Embryonic facial prominence (tissue), 1 donor: ENCODE data around the gene GIPR.
A peak's percentile ranks its signal among the peaks of the same experiment; 100 is the strongest.
"Not testable (repeated sequence)": the region's sequence is repeated elsewhere in the genome, so short reads cannot be mapped to it uniquely, and the experiment has no call there.

Source experiments
- DNase-seq: peaks from one replicate; pipeline ENCODE4 v3.0.0-alpha.2; 2016; ENCODE audit errors: extremely low spot score

The GIPR gene

DNA sequence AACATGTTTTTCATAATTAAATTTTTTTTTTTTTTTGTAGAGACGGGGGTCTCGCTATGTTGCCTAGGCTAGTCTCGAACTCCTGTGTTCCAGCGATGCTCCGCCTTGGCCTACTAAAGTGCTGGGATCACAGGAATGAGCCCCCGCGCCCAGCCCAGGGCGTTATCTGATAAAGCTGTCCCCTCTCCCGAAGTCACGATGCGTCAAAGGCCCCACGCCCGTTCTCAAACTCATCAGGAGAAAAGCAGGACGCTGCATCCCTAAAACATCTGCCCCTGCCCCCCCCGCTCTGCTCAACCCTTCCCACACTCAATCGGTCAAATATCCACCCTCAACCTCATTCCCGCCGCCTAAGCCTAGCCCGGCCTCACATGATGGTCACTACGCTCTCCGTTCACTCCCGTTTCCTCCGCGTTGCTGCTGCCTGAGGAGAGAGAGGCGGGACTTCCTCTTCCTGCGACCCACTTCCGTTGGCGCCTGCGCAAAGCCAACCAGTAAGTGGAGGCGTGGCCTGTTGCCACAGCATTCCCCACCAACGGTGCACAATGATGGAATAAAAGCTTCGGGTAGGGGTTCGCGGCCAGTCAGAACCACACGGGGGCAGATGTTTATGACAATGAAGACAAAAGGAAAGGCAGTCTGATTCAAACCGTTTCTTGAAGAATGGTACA is 23.6 kb downstream of the GIPR start, which contains the start of gene SNRPD2:
TSS of gene SNRPD2 (minus strand) at position 438 of the 671 bp plus-strand sequence. CDS start at position 373, 65 bp downstream.
- peak; percentile 85 for DNase-seq

DNA sequence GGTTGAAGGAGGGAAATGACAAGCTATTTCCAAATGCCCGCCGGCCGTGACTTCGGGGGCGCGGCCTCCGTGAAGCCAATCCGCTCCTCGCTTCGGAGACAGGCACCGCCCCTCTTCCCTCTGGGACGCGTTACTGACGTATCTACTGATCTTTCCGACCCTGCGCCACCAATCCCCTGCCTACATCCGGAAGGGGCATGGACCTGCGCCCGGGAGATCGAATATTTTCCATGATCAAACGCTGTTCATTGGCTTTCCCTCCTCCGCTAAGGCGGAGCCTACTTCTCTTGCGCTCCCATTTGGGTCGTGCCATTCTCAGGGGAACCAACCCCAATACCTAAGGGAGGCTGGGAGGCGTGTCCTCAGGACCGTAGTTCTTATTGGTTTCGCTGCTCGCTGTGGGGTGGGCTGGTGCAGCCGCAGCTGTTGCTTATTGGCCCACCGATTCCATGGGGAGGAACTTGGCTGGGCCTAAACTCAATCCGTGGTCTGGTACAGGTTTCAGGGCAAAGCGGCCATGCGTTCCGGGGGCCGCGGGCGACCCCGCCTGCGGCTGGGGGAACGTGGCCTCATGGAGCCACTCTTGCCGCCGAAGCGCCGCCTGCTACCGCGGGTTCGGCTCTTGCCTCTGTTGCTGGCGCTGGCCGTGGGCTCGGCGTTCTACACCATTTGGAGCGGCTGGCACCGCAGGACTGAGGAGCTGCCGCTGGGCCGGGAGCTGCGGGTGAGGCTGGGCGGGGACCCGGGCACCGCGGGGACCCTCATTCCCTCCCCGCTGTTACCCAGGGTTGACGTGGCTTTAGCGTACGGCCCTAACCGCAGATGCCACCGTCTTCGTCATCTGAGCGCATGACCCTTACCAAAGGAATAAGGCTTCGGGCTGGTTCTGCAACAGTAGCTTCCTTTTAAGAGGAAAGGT is 24.4 kb downstream of the GIPR start, which contains the start of gene QPCTL:
TSS of gene QPCTL (plus strand) at position 480 of the 919 bp plus-strand sequence. CDS start at position 518, 38 bp downstream.
- peak; percentile 98 for DNase-seq

- DNase-seq, result no peak
Observed at GRCh38 chr19:45693106-45693788, 25.2 kb downstream of the GIPR start.

DNA sequence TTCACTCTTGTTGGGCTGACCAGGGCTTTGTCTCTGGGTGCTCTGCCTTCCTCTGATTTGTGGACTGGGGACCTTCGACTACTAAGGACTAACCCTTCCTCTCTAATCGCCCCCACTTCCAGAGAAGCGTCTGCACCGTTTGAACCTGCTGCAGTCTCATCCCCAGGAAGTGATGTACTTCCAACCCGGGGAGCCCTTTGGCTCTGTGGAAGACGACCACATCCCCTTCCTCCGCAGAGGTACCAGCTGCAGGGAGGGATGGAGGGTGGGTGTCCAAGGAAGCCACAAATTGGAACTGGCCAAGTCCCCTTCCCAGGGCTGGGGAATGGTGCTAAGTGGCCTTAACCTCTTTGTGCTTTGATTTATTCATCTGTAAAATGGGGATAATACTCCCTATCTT is 33.7 kb downstream of the GIPR start:
- DNase-seq, result no peak

DNA sequence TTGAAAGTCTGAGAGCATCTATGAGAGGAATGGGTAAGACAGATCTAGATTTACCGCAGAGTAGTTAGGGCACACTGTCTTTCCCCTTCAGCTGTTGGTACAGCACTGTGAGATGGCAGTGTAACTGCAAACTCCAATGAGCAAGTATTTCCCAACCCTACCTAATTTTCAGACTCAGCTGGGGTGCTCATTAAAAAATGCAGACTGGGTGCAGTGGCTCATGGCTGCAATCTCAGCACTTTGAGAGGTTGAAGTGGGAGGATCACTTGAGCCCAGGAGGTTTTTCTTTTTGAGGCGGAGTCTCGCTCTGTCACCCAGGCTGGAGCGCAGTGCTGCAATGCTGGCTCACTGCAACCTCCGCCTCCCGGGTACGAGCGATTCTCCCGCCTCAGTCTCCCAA is 37.1 kb downstream of the GIPR start:
- no peak for DNase-seq

- no peak for DNase-seq
Observed at GRCh38 chr19:45705710-45706415, 37.8 kb downstream of the GIPR start.

DNA sequence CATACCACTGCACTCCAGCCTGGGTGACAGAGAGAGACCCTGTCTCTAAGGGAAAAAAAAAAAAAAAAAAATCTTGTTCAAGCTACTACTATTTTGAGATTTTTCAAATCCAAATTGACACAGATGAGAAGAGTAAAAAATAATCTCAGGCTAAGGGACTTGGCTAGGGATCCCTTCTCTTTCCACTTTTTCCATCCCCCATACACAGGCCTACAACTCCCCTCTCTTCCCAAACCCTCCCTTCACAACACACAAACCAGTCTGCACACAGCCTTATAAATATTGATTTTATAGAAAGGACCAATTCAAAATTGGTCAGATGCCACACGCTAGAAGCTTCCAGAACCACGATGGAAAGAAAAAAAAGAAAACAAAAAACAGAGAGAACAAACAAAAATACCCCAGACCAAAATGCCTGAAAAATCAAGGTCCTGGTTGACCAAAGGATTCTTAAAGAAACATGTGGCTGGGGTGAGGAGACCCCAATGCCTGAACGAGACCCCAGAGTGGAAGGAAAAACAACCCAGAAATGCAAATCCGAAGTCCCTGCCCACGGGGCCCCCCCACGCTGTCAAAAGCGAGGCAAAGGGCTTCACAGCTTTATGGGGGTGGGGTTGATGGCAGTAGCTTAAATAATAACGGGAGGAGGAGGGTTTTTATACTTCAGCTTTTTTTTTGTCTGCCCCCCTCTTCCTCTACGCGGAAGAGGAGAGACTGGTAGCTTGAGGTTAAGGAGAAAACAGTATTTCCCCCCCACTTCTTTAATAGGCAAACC is 42.5 kb downstream of the GIPR start:
- no peak for DNase-seq

DNA sequence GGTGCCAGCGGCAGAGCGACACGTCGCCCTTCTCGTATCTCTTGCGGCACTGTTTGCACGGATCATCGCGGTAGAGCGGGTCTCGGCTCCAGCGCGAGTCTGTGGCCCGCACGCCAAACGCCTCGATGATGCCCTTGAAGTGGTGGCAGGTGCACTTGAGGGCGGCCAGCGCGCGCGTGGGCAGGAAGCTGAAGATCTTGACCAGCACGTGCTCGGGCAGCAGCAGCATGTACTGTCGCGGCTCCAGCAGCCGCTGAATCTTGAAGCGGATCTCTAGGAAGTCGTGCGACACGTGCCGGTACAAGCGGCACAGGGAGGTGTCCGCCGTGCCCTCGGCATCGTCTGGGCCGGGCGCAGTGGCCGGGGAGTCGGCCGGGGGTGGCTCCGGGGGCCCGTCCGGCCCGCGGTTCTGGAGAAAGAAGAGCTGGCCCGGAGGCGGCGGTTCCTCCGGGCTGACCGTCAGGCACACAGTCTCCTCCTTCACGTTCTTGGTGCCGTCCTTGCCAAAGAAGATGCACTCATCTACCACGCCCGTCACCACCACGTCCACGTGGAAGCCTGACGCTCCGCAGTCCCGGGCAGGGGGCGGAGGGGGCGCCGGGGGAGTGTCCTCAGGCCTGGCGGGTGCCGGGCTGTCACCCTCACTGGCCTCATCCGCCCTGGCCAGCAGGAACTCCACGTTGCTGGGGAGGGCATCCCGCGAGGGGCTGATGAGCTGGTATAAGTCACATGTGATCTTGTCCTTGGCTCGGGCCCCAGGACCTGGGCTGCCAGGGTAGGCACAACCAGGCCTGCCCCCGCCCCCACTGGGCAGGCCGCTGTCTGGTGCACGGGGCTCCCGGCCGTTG is 44.1 kb downstream of the GIPR start:
- DNase-seq, result no peak

- no peak for DNase-seq
Observed at GRCh38 chr19:45712699-45713067, 44.7 kb downstream of the GIPR start.

DNA sequence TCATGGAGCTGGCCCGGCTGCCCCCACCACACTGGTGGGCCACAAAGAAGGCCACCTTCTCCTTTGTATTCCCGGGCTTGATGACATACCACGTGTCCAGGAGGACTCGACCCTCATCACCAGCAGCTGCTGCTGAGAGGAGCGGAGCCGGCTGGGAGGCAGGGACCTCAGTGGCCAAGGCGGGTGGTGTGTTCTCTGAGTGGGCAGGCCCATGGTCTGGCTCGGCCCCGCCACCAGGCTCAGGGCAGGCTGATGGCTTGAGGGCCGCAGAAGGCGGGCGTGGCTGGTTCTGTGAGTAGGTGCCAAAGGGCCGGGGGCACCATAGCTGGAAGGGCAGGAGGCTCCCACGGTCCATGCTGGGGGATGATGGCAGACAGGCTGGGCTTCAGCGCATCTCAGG is 45.1 kb downstream of the GIPR start:
- no peak for DNase-seq

- no peak for DNase-seq
Observed at GRCh38 chr19:45715139-45715538, 47.1 kb downstream of the GIPR start.

DNA sequence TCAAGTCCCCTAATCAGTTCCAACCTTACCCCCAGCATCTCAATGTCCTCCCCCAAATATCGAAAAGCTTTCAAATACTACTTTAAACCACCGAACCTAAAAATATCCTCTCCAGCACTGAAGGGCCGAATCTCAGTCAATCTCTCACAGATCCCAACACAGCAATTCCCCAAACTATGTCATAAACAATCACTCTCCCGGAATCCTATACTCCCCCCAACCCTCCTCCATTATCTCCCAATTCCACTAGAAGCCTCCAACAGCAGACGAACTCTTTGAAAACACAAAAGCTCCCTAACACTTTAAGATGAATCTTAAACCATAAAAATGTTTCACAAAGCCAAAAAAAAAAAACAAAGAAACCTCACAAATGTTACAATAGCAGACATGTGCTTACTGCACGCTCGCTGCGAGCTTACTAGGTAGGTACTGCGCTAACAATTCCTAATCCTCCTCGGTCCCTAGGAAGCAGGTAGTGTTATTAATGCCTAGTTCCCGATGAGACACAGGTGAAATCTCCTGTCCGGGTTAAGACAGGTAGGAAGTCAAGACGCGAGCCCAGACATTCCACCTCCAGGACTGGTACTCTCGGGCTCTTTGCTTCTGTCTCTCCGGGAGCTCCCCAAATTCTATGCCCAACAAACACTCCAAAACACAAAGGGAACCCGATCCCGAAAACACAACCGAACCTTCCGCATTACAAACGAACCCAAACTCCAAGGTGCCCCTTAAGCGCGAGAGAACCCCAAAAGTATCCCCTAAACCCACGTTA is 48.5 kb downstream of the GIPR start:
- no peak for DNase-seq

GRCh38 chr19:45717131-45717982 is 49.3 kb downstream of the GIPR start:
- peak; percentile 98 for DNase-seq

- no peak for DNase-seq
Observed at GRCh38 chr19:45717983-45718650, 50.1 kb downstream of the GIPR start.

- not testable (repeated sequence) for DNase-seq
Observed at GRCh38 chr19:45720065-45720464, 52.0 kb downstream of the GIPR start.

DNA sequence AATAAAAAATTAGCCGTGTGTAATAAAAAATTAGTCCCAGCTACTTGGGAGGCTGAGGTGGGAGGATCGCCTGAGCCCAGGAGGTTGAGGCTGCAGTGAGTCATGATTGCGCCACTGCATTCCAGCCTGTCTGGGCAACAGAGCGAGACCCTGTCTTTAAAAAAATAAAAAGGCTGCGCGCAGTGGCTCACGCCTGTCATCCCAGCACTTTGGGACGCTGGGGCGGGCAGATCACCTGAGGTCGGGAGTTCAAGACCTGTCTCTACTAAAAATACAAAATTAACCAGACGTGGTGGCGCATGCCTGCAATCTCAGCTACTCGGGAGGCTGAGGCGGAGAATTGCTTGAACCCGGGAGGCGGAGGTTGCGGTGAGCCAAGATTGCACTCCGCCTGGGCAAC is 60.7 kb downstream of the GIPR start:
- DNase-seq, result not testable (repeated sequence)

- no peak for DNase-seq
Observed at GRCh38 chr19:45729800-45730290, 61.8 kb downstream of the GIPR start.
